ENCODE data around the gene BEST1. TPM values are rescaled to one million over a fixed set of nuclear protein-coding genes. Genes with fewer than 3 reads are reported as not detected.

BEST1 gene
- total RNA-seq, 2 experiments from 2014 or later = 1.9 to 3.1 TPM

DNA sequence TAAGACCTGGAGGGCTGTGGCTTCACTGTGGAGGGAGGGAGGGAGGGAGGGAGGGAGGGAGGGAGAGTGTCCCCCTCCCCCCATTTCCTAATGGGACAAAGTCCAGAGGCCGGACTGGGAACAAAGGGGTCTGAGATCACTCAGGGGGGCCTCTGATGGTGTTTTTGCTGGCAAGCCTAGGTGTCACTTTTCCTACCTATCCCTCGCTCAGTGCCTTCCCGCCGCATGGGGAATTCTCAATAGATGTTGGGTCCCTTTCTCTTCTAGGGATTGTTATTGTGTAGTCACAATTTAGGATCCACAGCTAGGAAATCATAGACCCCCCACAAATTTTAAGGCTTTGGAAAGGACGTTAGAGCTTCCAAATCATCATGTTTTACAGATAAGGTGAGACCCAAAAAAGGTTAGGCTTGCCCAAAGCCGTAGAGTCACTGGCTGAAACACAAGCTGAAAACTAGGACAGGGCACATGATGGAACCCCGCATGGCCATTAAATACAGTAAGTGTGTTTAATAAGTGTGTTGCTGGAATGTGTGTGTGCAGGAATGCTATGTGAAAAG is 22.0 kb downstream of the BEST1 start:
- no peak overlapping the region; the same call in 1 of the 2 replicates for H2AFZ ChIP-seq (ENCODE audit: low read length)

GRCh38 chr11:61972672-61973475 is 22.7 kb downstream of the BEST1 start:
- intact Hi-C loops (cut with micrococcal nuclease; ENCODE audit: unreplicated experiment) = no loop called here

More for the DNA sequence above, 22.0 kb downstream of the BEST1 start:
- no peaks in the 10 kb centered on the region for H3K36me3 ChIP-seq (ENCODE audit: insufficient read depth, low read length)
- H3K79me2 ChIP-seq (ENCODE audit: insufficient read depth, low read depth, low read length) = no peaks in the 10 kb centered on the region
- no peaks in the 10 kb centered on the region for H3K9me3 ChIP-seq (ENCODE audit: low read length)
- no peak overlapping the region for H3K4me3 ChIP-seq (ENCODE audit: low read depth, low read length, poor library complexity, severe bottlenecking)
- H4K20me1 ChIP-seq (ENCODE audit: insufficient read depth, low read length) = no peaks in the 10 kb centered on the region
- ChIA-PET POLR2A (interaction anchor here (0.7 to 1.5 kb wide), 4 partner anchors 24 to 110 kb away, joined by 3 read pairs; no protein-coding TSS in a partner anchor), CTCF (ENCODE audit: unreplicated experiment) (no interaction called here)
- TF ChIP-seq, protein P1, sequence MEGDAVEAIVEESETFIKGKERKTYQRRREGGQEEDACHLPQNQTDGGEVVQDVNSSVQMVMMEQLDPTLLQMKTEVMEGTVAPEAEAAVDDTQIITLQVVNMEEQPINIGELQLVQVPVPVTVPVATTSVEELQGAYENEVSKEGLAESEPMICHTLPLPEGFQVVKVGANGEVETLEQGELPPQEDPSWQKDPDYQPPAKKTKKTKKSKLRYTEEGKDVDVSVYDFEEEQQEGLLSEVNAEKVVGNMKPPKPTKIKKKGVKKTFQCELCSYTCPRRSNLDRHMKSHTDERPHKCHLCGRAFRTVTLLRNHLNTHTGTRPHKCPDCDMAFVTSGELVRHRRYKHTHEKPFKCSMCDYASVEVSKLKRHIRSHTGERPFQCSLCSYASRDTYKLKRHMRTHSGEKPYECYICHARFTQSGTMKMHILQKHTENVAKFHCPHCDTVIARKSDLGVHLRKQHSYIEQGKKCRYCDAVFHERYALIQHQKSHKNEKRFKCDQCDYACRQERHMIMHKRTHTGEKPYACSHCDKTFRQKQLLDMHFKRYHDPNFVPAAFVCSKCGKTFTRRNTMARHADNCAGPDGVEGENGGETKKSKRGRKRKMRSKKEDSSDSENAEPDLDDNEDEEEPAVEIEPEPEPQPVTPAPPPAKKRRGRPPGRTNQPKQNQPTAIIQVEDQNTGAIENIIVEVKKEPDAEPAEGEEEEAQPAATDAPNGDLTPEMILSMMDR (conservative IDR thresholded peaks at IDR 0.05; ENCODE audit: low read length) = no peak
- H3K27ac ChIP-seq (ENCODE audit: low read depth, low read length, poor library complexity, severe bottlenecking) = no peak overlapping the region
- intact Hi-C loops (cut with micrococcal nuclease; ENCODE audit: unreplicated experiment) = no loop called here
- H3K4me1 ChIP-seq (ENCODE audit: insufficient read depth, low read length, poor library complexity, severe bottlenecking) = peaks cover 44% of the 10 kb centered on the region
- peak overlapping the region; percentile 15; the same call in 1 of the 2 replicates for H3K4me2 ChIP-seq (ENCODE audit: low read length)
- H3K9me2 ChIP-seq (ENCODE audit: insufficient read depth, low read length) = no peaks in the 10 kb centered on the region
- no peak for DNase-seq (ENCODE audit: low spot score)
- BruUV-seq (replicated peaks) = no TSS peak

More at GRCh38 chr11:61972672-61973475, 22.7 kb downstream of the BEST1 start:
- CTCF ChIA-PET (ENCODE audit: unreplicated experiment) = no interaction called here
- POLR2A ChIA-PET = interaction anchor here (0.7 to 1.5 kb wide), 5 partner anchors 10 to 109 kb away, joined by 3 to 4 read pairs (median 3); no protein-coding TSS in a partner anchor
- H3K4me1 ChIP-seq (ENCODE audit: insufficient read depth, low read length, poor library complexity, severe bottlenecking) = peaks cover 44% of the 10 kb centered on the region
- no peaks in the 10 kb centered on the region for H3K79me2 ChIP-seq (ENCODE audit: insufficient read depth, low read depth, low read length)
- H3K4me2 ChIP-seq (ENCODE audit: low read length) = peak overlapping the region; percentile 15; the same call in 1 of the 2 replicates
- TF ChIP-seq EZH2phosphoT487 (IDR thresholded peaks at IDR 0.05; ENCODE audit: borderline replicate concordance, low read depth, low read length) = no peak
- TF ChIP-seq, protein P1 (conservative IDR thresholded peaks at IDR 0.05; ENCODE audit: low read length) = no peak
- DNase-seq (ENCODE audit: low spot score) = no peak
- no peak overlapping the region for H3K27ac ChIP-seq (ENCODE audit: low read depth, low read length, poor library complexity, severe bottlenecking)
- no TSS peak for BruUV-seq (replicated peaks)
- H3K36me3 ChIP-seq (ENCODE audit: insufficient read depth, low read length) = no peaks in the 10 kb centered on the region
- no peak overlapping the region for H3K4me3 ChIP-seq (ENCODE audit: low read depth, low read length, poor library complexity, severe bottlenecking)
- no peaks in the 10 kb centered on the region for H4K20me1 ChIP-seq (ENCODE audit: insufficient read depth, low read length)
- no peak overlapping the region; the same call in 1 of the 2 replicates for H2AFZ ChIP-seq (ENCODE audit: low read length)
- no peaks in the 10 kb centered on the region for H3K9me3 ChIP-seq (ENCODE audit: low read length)
- H3K9me2 ChIP-seq (ENCODE audit: insufficient read depth, low read length) = no peaks in the 10 kb centered on the region

All from OCI-LY7 (cell line).